GM23338 (cell line): ENCODE data around the gene PAX3. TPM values are rescaled to one million over a fixed set of nuclear protein-coding genes. Genes with fewer than 3 reads are reported as not detected.

Experiments
- ATAC-seq: fragments of 200-7000 bp; cut with Tn5 transposase; 3 replicates; pipeline ENCODE4 v1.9.1; 2020
- DNase-seq: peaks from one replicate; pipeline ENCODE4 v3.0.0-alpha.2; 2015; ENCODE audit warnings: low spot score
- H2AFZ ChIP-seq: fragments of 200-600 bp; sonication (generic); 2 replicates; pipeline ENCODE4 v1.8.0; 2016; ENCODE audit warnings: antibody characterized with exemption, mild to moderate bottlenecking, moderate library complexity
- H3F3A ChIP-seq: fragments of 200-600 bp; sonication (generic); replicated peaks from 2 replicates; pipeline ENCODE4 v1.8.0; 2017; ENCODE audit warnings: antibody characterized with exemption, mixed run types, low read depth
- H3K27ac ChIP-seq: fragments of 200-600 bp; sonication (generic); 2 replicates; pipeline ENCODE4 v1.6.1; 2016; ENCODE audit warnings: low read depth
- H3K27me3 ChIP-seq: fragments of 200-600 bp; sonication (generic); 2 replicates; pipeline ENCODE4 v1.8.0; 2016; ENCODE audit warnings: mild to moderate bottlenecking, mixed run types, moderate library complexity; ENCODE audit not compliant: insufficient read depth
- H3K36me3 ChIP-seq: fragments of 200-600 bp; sonication (generic); 2 replicates; pipeline ENCODE4 v1.8.0; 2016; ENCODE audit warnings: mild to moderate bottlenecking; ENCODE audit not compliant: insufficient read depth
- H3K4me1 ChIP-seq: fragments of 200-600 bp; sonication (generic); 2 replicates; pipeline ENCODE4 v1.8.0; 2016; ENCODE audit warnings: mild to moderate bottlenecking, moderate library complexity; ENCODE audit not compliant: insufficient read depth
- H3K4me2 ChIP-seq: fragments of 200-600 bp; sonication (generic); 2 replicates; pipeline ENCODE4 v1.7.1; 2017; ENCODE audit warnings: mixed run types
- H3K4me3 ChIP-seq: fragments of 200-600 bp; sonication (generic); 2 replicates; pipeline ENCODE4 v1.6.1; 2016; ENCODE audit warnings: mixed run types
- H3K79me2 ChIP-seq: fragments of 200-600 bp; sonication (generic); replicated peaks from 2 replicates; pipeline ENCODE4 v1.8.0; 2017; ENCODE audit warnings: mild to moderate bottlenecking; ENCODE audit not compliant: insufficient read depth
- H3K9me2 ChIP-seq: fragments of 200-600 bp; sonication (generic); 2 replicates; pipeline ENCODE4 v1.8.0; 2017; ENCODE audit not compliant: insufficient read depth
- H4K20me1 ChIP-seq: fragments of 200-600 bp; sonication (generic); replicated peaks from 2 replicates; pipeline ENCODE4 v1.8.0; 2017; ENCODE audit warnings: mild to moderate bottlenecking; ENCODE audit not compliant: insufficient read depth
- H3K27ac Mint-ChIP-seq: 2 replicates; pipeline ENCODE4 v1.8.0; 2020; ENCODE audit warnings: inconsistent platforms, mild to moderate bottlenecking, moderate library complexity, mixed read lengths
- H3K27me3 Mint-ChIP-seq: 3 replicates; pipeline ENCODE4 v1.8.0; 2022; ENCODE audit warnings: low read depth, mild to moderate bottlenecking, moderate library complexity, mixed read lengths, inconsistent platforms; ENCODE audit not compliant: insufficient read depth, poor library complexity
- H3K36me3 Mint-ChIP-seq: 3 replicates; pipeline ENCODE4 v1.8.0; 2021; ENCODE audit warnings: low read depth, mild to moderate bottlenecking, inconsistent platforms, moderate library complexity, mixed read lengths
- H3K4me1 Mint-ChIP-seq: 3 replicates; pipeline ENCODE4 v1.8.0; 2020; ENCODE audit warnings: mild to moderate bottlenecking, inconsistent platforms, mixed read lengths
- H3K4me3 Mint-ChIP-seq: 3 replicates; pipeline ENCODE4 v1.8.0; 2021; ENCODE audit warnings: moderate library complexity, mild to moderate bottlenecking, inconsistent platforms, mixed read lengths
- H3K9me3 Mint-ChIP-seq: 3 replicates; pipeline ENCODE4 v1.8.0; 2020; ENCODE audit warnings: moderate library complexity, mild to moderate bottlenecking, inconsistent platforms, mixed read lengths
- EZH2 ChIP-seq: fragments of 200-600 bp; sonication (generic); IDR thresholded peaks from one replicate; pipeline ENCODE4 v1.8.0; 2017; ENCODE audit warnings: antibody characterized with exemption, mild to moderate bottlenecking, low read depth; ENCODE audit not compliant: unreplicated experiment
- REST ChIP-seq: IDR thresholded peaks from one replicate; pipeline ENCODE4 v1.6.1; 2018; ENCODE audit warnings: antibody characterized with exemption; ENCODE audit not compliant: unreplicated experiment
- STAT1 ChIP-seq: IDR thresholded peaks from one replicate; pipeline ENCODE4 v1.6.1; 2016; ENCODE audit warnings: antibody characterized with exemption; ENCODE audit not compliant: unreplicated experiment
- ZNF114 ChIP-seq: fragments of 250-450 bp; sonication (Bioruptor Pico); IDR thresholded peaks from 2 replicates; pipeline ENCODE4 v1.5.0; 2020; ENCODE audit warnings: mild to moderate bottlenecking, moderate library complexity
- ZNF331 ChIP-seq: fragments of 250-450 bp; sonication (Bioruptor Pico); IDR thresholded peaks from 2 replicates; pipeline ENCODE4 v1.5.0; 2020; ENCODE audit warnings: low read depth, mild to moderate bottlenecking, moderate library complexity
- polyA plus RNA-seq: library from polyadenylated mRNA; unstranded; fragments of >200 nt; fragmentation: Nextera tagmentation; extraction: Ambion mirVana; gene quantifications from 2 replicates; pipeline ENCODE4 v1.2.1, GENCODE V29; 2016
- total RNA-seq: library from RNA; depleted of rRNA; stranded (reverse); fragments of >200 nt; shearing (Covaris generic); gene quantifications from 2 replicates; pipeline ENCODE4 v1.2.3, GENCODE V29; 2014

PAX3 gene
- total and polyA plus RNA-seq, 2 experiments from 2014 or later, result not detected

GRCh38 chr2:222307143-222307756 is 8.5 kb upstream of the PAX3 start:
- DNase-seq, result peak; percentile 68
- Histone ChIP-seq H2AFZ (no peak overlapping the region), H3K27ac (no peak overlapping the region), H4K20me1 (peaks cover 53% of the 10 kb centered on the region), H3K4me2 (peak overlapping the region; percentile 75), H3K4me1 (peaks cover 64% of the 10 kb centered on the region), H3F3A (peaks cover 31% of the 10 kb centered on the region), H3K27me3 (peaks cover 100% of the 10 kb centered on the region), H3K4me3 (peak overlapping the region; percentile 47), H3K9me2 (no peaks in the 10 kb centered on the region), H3K79me2 (no peaks in the 10 kb centered on the region), H3K36me3 (no peaks in the 10 kb centered on the region)
- Mint-ChIP-seq H3K4me3 (peak overlapping the region; percentile 53), H3K9me3 (peaks cover 3% of the 10 kb centered on the region; the same call in 2 of the 3 replicates), H3K27me3 (peaks cover 100% of the 10 kb centered on the region), H3K36me3 (no peaks in the 10 kb centered on the region; the same call in 2 of the 3 replicates), H3K4me1 (peaks cover 68% of the 10 kb centered on the region), H3K27ac (no peak overlapping the region)
- ATAC-seq, result peak; percentile 56
- TF ChIP-seq ZNF331 (CRISPR knock-in tag) (no peak), ZNF114 (CRISPR knock-in tag) (no peak), EZH2 (peak; percentile 98), REST (no peak)

GRCh38 chr2:222306393-222307142 is 7.8 kb upstream of the PAX3 start:
- Mint-ChIP-seq H3K4me3 (peak overlapping the region; percentile 53), H3K4me1 (peaks cover 68% of the 10 kb centered on the region), H3K27ac (no peak overlapping the region), H3K36me3 (no peaks in the 10 kb centered on the region; the same call in 2 of the 3 replicates), H3K27me3 (peaks cover 100% of the 10 kb centered on the region), H3K9me3 (peaks cover 3% of the 10 kb centered on the region; the same call in 2 of the 3 replicates)
- Histone ChIP-seq H3K27me3 (peaks cover 100% of the 10 kb centered on the region), H2AFZ (no peak overlapping the region), H3K9me2 (no peaks in the 10 kb centered on the region), H3K4me3 (peak overlapping the region; percentile 47), H4K20me1 (peaks cover 60% of the 10 kb centered on the region), H3F3A (peaks cover 29% of the 10 kb centered on the region), H3K79me2 (no peaks in the 10 kb centered on the region), H3K4me1 (peaks cover 62% of the 10 kb centered on the region), H3K4me2 (peak overlapping the region; percentile 75), H3K27ac (no peak overlapping the region), H3K36me3 (no peaks in the 10 kb centered on the region)
- DNase-seq, result peak; percentile 51
- TF ChIP-seq STAT1 (no peak), EZH2 (peak; percentile 55)
- ATAC-seq, result peak; percentile 6
